PC-3 (cell line): ENCODE measurements around the gene CDCP1. TPM values are rescaled to one million over a fixed set of nuclear protein-coding genes. Genes with fewer than 3 reads are reported as not detected.

Source experiments
- ATAC-seq: fragments of 200-7000 bp; cut with Tn5 transposase; 2 replicates; pipeline ENCODE4 v1.9.1; 2020; ENCODE audit warnings: mild to moderate bottlenecking, moderate library complexity
- BruUV-seq: library from RNA; stranded (reverse); fragments of 400-500 nt; replicated peaks from 2 replicates; lab custom pipeline; 2021; lab: Mats Ljungman, UMichigan
- CTCF ChIA-PET: fragments of 300-600 bp; sonication (Branson Sonifier 250); formaldehyde crosslinking; loops from one replicate; lab custom pipeline; 2022; ENCODE audit warnings: antibody characterized with exemption; lab: Charles Lee
- POLR2A ChIA-PET: fragments of 300-600 bp; sonication (Branson Sonifier 250); formaldehyde crosslinking; loops from one replicate; lab custom pipeline; 2022; ENCODE audit warnings: antibody characterized with exemption; ENCODE audit not compliant: unreplicated experiment; lab: Charles Lee
- DNase-seq: peaks from one replicate; pipeline ENCODE4 v3.0.0-alpha.2; 2015
- H2AFZ ChIP-seq: fragments of 300-600 bp; sonication (generic); 2 replicates; pipeline ENCODE4 v1.6.0; 2016; ENCODE audit warnings: antibody characterized with exemption, low read length
- H3F3A ChIP-seq: fragments of 300-600 bp; sonication (generic); one replicate; pipeline ENCODE4 v1.6.0; 2017; ENCODE audit warnings: antibody characterized with exemption, low read length, control low read depth, mild to moderate bottlenecking; ENCODE audit not compliant: unreplicated experiment
- H3K27ac ChIP-seq: fragments of 300-600 bp; sonication (generic); 2 replicates; pipeline ENCODE4 v1.5.1; 2016; ENCODE audit warnings: mild to moderate bottlenecking, low read length
- H3K27me3 ChIP-seq: fragments of 300-600 bp; sonication (generic); 2 replicates; pipeline ENCODE4 v1.6.1; 2016; ENCODE audit warnings: low read length, mixed read lengths
- H3K36me3 ChIP-seq: fragments of 300-600 bp; sonication (generic); 2 replicates; pipeline ENCODE4 v1.6.1; 2016; ENCODE audit warnings: low read depth, mixed run types, low read length, mixed read lengths
- H3K4me1 ChIP-seq: fragments of 300-600 bp; sonication (generic); 2 replicates; pipeline ENCODE4 v1.5.1; 2016; ENCODE audit warnings: low read length; ENCODE audit not compliant: insufficient read depth
- H3K4me2 ChIP-seq: fragments of 300-600 bp; sonication (generic); 2 replicates; pipeline ENCODE4 v1.6.0; 2016; ENCODE audit warnings: low read length
- H3K4me3 ChIP-seq: fragments of 300-600 bp; sonication (generic); 2 replicates; pipeline ENCODE4 v1.5.1; 2016; ENCODE audit warnings: mild to moderate bottlenecking, low read length, mixed read lengths
- H3K79me2 ChIP-seq: fragments of 300-600 bp; sonication (generic); 2 replicates; pipeline ENCODE4 v1.6.1; 2017; ENCODE audit warnings: low read length, mixed read lengths
- H3K9ac ChIP-seq: fragments of 300-600 bp; sonication (generic); 2 replicates; pipeline ENCODE4 v1.6.0; 2016; ENCODE audit warnings: mild to moderate bottlenecking, low read length
- H3K9me2 ChIP-seq: fragments of 300-600 bp; sonication (generic); replicated peaks from 2 replicates; pipeline ENCODE4 v1.6.1; 2016; ENCODE audit warnings: mixed run types, low read length, mixed read lengths
- H3K9me3 ChIP-seq: fragments of 300-600 bp; sonication (generic); 2 replicates; pipeline ENCODE4 v1.6.1; 2016; ENCODE audit warnings: low read length, mixed read lengths
- H4K20me1 ChIP-seq: fragments of 300-600 bp; sonication (generic); 2 replicates; pipeline ENCODE4 v1.6.1; 2016; ENCODE audit warnings: low read length, mixed read lengths
- CTCF ChIP-seq: fragments of 300-600 bp; sonication (generic); conservative IDR thresholded peaks from 2 replicates; pipeline ENCODE4 v1.5.1; 2017; ENCODE audit warnings: antibody characterized with exemption, low read depth, mild to moderate bottlenecking, low read length
- EZH2 ChIP-seq: fragments of 300-600 bp; sonication (generic); IDR thresholded peaks from one replicate; pipeline ENCODE4 v1.6.1; 2017; ENCODE audit warnings: antibody characterized with exemption, mild to moderate bottlenecking, low read length; ENCODE audit not compliant: unreplicated experiment
- EZH2phosphoT487 ChIP-seq: fragments of 300-600 bp; sonication (generic); IDR thresholded peaks from 2 replicates; pipeline ENCODE4 v1.6.1; 2018; ENCODE audit warnings: mild to moderate bottlenecking, antibody characterized with exemption, low read length, borderline replicate concordance
- intact Hi-C: fragments of 100-400 bp; cut with micrococcal nuclease; formaldehyde crosslinking; loops from 2 replicates; pipeline ENCODE4 v1.9.0; 2023
- total RNA-seq: library from RNA; depleted of rRNA; stranded (reverse); fragments of >200 nt; gene quantifications from 2 replicates; pipeline ENCODE4 v1.2.3, GENCODE V29; 2014

CDCP1 gene
- total RNA-seq, 1 experiment from 2014 or later, result 120 TPM

DNA sequence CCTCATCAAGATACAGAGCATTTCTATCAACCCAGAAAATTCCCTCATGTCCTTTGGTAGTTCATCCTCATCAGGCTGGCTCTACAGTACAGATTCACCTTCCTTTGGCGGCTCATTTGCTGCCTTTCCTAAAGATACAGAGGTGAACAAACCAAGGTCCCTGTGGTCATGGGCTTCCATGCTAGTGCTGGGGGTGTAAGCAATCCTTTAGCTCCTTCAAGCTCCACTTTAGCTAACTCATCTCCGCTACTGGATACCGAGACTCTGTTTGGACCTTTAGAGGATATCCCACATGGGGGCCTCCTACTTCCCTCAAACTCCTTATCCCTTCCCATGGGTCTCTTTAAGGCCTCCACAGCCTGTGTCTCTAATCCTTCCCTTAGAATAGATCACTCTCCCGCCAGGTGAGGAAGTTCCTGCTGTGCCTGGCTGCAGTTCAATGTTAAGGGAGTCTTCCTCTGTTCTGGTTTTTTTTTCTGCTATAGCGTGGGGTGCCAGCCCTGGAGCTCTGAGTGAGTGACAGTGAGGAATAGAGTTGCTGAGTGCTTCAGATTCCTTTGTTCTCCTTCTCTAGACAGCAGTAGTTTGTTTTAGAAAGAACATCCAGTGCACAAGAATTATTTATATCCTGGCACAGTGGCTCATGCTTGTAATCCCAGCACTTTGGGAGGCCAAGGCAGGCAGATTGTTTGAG, 89.4 kb downstream of the CDCP1 start:
- H3K4me3 ChIP-seq, result no peak overlapping the region
- no peaks in the 10 kb centered on the region for H3K9me2 ChIP-seq
- no peaks in the 10 kb centered on the region for H3K79me2 ChIP-seq
- DNase-seq (no peak), ATAC-seq (no peak)
- no TSS peak for BruUV-seq
- H3K9ac ChIP-seq, result peak overlapping the region; percentile 43
- no peak for TF ChIP-seq CTCF
- TF ChIP-seq EZH2phosphoT487, result no peak
- TF ChIP-seq EZH2, result no peak
- H3K4me2 ChIP-seq, result no peak overlapping the region
- POLR2A ChIA-PET, result interaction anchor here (0.7 kb wide), 1 partner anchor 81 kb away, joined by 3 read pairs; no protein-coding TSS in a partner anchor
- no peaks in the 10 kb centered on the region for H3F3A ChIP-seq
- no peaks in the 10 kb centered on the region for H3K9me3 ChIP-seq
- H2AFZ ChIP-seq, result no peak overlapping the region
- CTCF ChIA-PET, result no interaction called here
- peak overlapping the region; percentile 78 for H3K27ac ChIP-seq
- H4K20me1 ChIP-seq, result no peaks in the 10 kb centered on the region
- H3K27me3 ChIP-seq, result no peaks in the 10 kb centered on the region
- intact Hi-C loops, result no loop called here
- H3K36me3 ChIP-seq, result no peaks in the 10 kb centered on the region
- H3K4me1 ChIP-seq, result peaks cover 50% of the 10 kb centered on the region

- POLR2A ChIA-PET, result interaction anchor here (0.6 kb wide), 2 partner anchors 78 to 470 kb away, joined by 3 to 4 read pairs; no protein-coding TSS in a partner anchor
- intact Hi-C loops, result loop anchor here (1.0 kb wide), 1 partner anchor 37 kb away; no protein-coding TSS in a partner anchor
- Histone ChIP-seq H3K4me1 (peaks cover 50% of the 10 kb centered on the region), H3K4me2 (peak overlapping the region; percentile 15; the same call in 1 of the 2 replicates), H3K27ac (peak overlapping the region; percentile 78), H2AFZ (no peak overlapping the region), H3K79me2 (no peaks in the 10 kb centered on the region), H3K9me2 (no peaks in the 10 kb centered on the region), H3K36me3 (no peaks in the 10 kb centered on the region), H3F3A (no peaks in the 10 kb centered on the region), H3K9ac (peak overlapping the region; percentile 6; the same call in 1 of the 2 replicates), H4K20me1 (no peaks in the 10 kb centered on the region), H3K27me3 (no peaks in the 10 kb centered on the region), H3K4me3 (no peak overlapping the region), H3K9me3 (no peaks in the 10 kb centered on the region)
- TF ChIP-seq EZH2phosphoT487 (no peak), EZH2 (no peak), CTCF (peak; percentile 49)
- peak; percentile 47 for ATAC-seq
- TSS peak; percentile 42 for BruUV-seq
- DNase-seq, result peak; percentile 51
- CTCF ChIA-PET, result interaction anchor here (0.6 to 1.2 kb wide), 3 partner anchors 14 to 169 kb away, joined by 3 read pairs; no protein-coding TSS in a partner anchor
These were observed 90.6 kb downstream of the CDCP1 start for GRCh38 chr3:45055411-45056143.
